ENCODE results near the gene SH3RF3.
"Not testable (repeated sequence)": the region's sequence is repeated elsewhere in the genome, so short reads cannot be mapped to it uniquely, and the experiment has no call there.

Gene SH3RF3

GRCh38 chr2:109158237-109158636 is 29.2 kb downstream of the SH3RF3 start:
- no peak for DNase-seq (ENCODE audit: low read depth in 3 of 3)

- DNase-seq (ENCODE audit: low read depth in 3 of 3) = no peak
Observed at GRCh38 chr2:109159096-109159495, 30.1 kb downstream of the SH3RF3 start.

GRCh38 chr2:109160714-109161440 is 31.9 kb downstream of the SH3RF3 start:
- DNase-seq (ENCODE audit: low read depth in 3 of 3) = no peak

GRCh38 chr2:109162367-109162766 is 33.4 kb downstream of the SH3RF3 start:
- DNase-seq (ENCODE audit: low read depth in 3 of 3) = not testable (repeated sequence)

GRCh38 chr2:109162999-109163398 is 34.0 kb downstream of the SH3RF3 start:
- no peak for DNase-seq (ENCODE audit: low read depth in 3 of 3)

GRCh38 chr2:109164311-109164710 is 35.3 kb downstream of the SH3RF3 start:
- no peak for DNase-seq (ENCODE audit: low read depth in 3 of 3)

GRCh38 chr2:109164739-109165221 is 35.8 kb downstream of the SH3RF3 start:
- no peak for DNase-seq (ENCODE audit: low read depth in 3 of 3)

GRCh38 chr2:109166811-109167210 is 37.8 kb downstream of the SH3RF3 start:
- DNase-seq (ENCODE audit: low read depth in 3 of 3) = no peak

- DNase-seq (ENCODE audit: low read depth in 3 of 3) = no peak
Observed at GRCh38 chr2:109168086-109168485, 39.1 kb downstream of the SH3RF3 start.

- no peak for DNase-seq (ENCODE audit: low read depth in 3 of 3)
Observed at GRCh38 chr2:109168716-109169115, 39.7 kb downstream of the SH3RF3 start.

- no peak for DNase-seq (ENCODE audit: low read depth in 3 of 3)
Observed at GRCh38 chr2:109170645-109171044, 41.6 kb downstream of the SH3RF3 start.

GRCh38 chr2:109171444-109172334 is 42.7 kb downstream of the SH3RF3 start:
- no peak for DNase-seq (ENCODE audit: low read depth in 3 of 3)

- DNase-seq (ENCODE audit: low read depth in 3 of 3) = no peak
Observed at GRCh38 chr2:109172556-109173105, 43.6 kb downstream of the SH3RF3 start.

- no peak for DNase-seq (ENCODE audit: low read depth in 3 of 3)
Observed at GRCh38 chr2:109173311-109174171, 44.5 kb downstream of the SH3RF3 start.

- no peak for DNase-seq (ENCODE audit: low read depth in 3 of 3)
Observed at GRCh38 chr2:109174214-109174613, 45.2 kb downstream of the SH3RF3 start.

GRCh38 chr2:109174626-109175349 is 45.8 kb downstream of the SH3RF3 start:
- no peak for DNase-seq (ENCODE audit: low read depth in 3 of 3)

- DNase-seq (ENCODE audit: low read depth in 3 of 3) = no peak
Observed at GRCh38 chr2:109175350-109175678, 46.3 kb downstream of the SH3RF3 start.

- no peak for DNase-seq (ENCODE audit: low read depth in 3 of 3)
Observed at GRCh38 chr2:109176928-109177327, 47.9 kb downstream of the SH3RF3 start.

GRCh38 chr2:109177635-109178034 is 48.6 kb downstream of the SH3RF3 start:
- DNase-seq (ENCODE audit: low read depth in 3 of 3) = no peak

- no peak for DNase-seq (ENCODE audit: low read depth in 3 of 3)
Observed at GRCh38 chr2:109178968-109179367, 50.0 kb downstream of the SH3RF3 start.

- DNase-seq (ENCODE audit: low read depth in 3 of 3) = no peak
Observed at GRCh38 chr2:109180786-109181185, 51.8 kb downstream of the SH3RF3 start.
